Fibroblast of skin of right biceps (primary cell): ENCODE results near the gene HBG1.
A peak's percentile ranks its signal among the peaks of the same experiment; 100 is the strongest.
"Not testable (repeated sequence)": the region's sequence is repeated elsewhere in the genome, so short reads cannot be mapped to it uniquely, and the experiment has no call there.

ENCODE experiments used
- DNase-seq: peaks from one replicate; pipeline ENCODE4 v3.0.0-alpha.2; 2013

HBG1 gene

DNA sequence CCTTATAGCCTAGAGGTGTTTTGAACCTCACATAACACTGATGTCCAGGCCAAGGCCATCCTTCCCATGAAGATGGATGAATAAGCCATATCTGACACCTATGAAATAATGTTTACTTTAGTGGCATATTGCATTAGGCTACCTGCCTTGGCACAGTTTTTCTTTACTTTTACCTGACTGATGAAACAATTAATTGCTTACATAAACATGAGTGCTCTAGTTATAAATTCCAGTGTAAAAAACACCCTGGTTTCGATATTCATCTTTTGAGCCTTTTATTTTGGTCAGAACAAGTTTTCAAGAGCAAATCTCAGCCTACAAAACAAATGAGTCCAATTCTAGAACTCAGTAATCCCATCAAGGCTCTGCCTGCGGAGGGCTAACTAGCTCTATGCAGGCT is 27.0 kb upstream of the HBG1 start:
- DNase-seq, result no peak

GRCh38 chr11:5275369-5276110 is 25.9 kb upstream of the HBG1 start:
- DNase-seq, result no peak

DNA sequence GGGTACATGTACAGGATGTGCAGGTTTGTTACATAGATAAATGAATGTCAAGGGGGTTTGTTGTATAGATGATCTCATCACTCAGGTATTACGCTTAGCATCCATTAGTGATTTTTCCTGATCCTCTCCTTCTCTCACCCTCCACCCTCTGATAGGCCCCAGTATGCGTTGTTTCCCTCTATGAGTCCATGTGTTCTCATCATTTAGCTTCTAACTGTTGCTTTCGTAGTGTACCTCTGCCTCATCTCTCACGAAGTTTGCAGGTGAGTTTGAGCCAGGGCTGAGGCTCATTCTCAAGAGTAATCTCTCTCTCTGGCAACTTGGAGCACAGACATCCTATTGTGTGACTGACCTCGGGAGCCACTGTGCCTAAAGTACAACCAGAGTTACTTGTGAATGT is 24.7 kb upstream of the HBG1 start:
- no peak for DNase-seq

GRCh38 chr11:5272395-5273017 is 22.8 kb upstream of the HBG1 start:
- DNase-seq, result no peak

DNA sequence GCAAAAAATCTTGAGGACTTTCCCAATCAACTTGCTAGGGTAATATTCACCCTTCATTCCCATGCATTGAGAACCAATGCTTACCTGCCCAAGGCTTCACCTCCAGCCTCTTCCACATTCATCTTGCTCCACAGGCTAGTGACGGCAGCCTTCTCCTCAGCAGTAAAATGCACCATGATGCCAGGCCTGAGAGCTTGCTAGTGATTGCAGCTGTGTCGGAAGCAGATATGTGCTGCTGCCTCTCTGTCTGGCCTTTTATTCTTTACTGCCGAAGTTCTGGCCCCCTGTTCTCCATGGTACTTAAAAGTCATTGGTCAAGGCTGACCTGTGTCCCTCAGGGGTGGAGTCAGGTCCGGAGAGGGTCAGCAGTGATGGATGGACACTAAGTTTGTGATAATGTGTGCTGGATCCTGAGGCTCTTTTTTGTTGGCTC is 20.1 kb upstream of the HBG1 start, which contains the start of gene HBE1:
HBE1 (minus strand) TSS at position 231 of the 433 bp plus-strand sequence; CDS start at position 176, 55 bp downstream.
- DNase-seq, result no peak

DNA sequence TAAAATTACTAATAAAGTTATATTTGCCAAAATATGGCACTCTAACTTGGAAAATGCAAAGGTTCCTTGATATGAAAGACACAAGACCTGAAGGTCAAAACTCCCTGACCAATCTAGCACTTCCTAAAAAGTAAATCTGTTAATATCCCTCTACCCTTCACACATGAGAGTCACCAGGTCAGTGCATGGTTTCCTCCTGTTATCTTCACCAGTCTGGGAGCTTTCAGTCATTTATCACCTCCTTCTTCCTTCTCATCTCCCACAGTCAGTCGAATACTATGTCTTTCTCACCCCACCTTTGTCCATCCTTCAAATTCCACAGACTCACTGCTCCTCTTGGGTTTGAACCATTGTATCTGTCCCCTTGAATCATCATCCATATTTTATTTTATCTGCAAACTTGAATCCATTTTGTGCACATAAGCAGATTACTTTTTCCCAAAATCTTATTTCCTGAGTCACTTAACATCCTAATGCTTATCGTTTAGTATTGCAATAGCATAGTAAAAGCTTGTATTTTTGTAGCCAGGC is 17.4 kb upstream of the HBG1 start:
- DNase-seq, result no peak

GRCh38 chr11:5266609-5267008 is 17.0 kb upstream of the HBG1 start:
- DNase-seq, result no peak

DNA sequence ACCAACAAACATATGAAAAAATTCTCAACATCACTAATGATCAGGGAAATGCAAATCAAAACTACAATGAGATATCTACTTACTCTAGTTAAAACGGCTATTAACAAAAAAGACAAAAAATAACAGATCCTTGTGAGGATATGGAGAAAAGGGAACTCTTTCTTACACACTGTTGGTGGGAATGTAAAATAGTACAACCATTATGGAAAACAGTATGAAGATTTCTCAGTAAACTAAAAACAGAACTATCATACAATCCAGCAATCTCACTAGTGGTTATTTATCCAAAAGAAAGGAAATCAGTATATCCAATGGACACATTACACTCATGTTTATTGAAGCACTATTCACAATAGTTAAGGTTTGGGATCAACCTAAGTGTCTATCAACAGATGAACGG is 16.2 kb upstream of the HBG1 start:
- no peak for DNase-seq

DNA sequence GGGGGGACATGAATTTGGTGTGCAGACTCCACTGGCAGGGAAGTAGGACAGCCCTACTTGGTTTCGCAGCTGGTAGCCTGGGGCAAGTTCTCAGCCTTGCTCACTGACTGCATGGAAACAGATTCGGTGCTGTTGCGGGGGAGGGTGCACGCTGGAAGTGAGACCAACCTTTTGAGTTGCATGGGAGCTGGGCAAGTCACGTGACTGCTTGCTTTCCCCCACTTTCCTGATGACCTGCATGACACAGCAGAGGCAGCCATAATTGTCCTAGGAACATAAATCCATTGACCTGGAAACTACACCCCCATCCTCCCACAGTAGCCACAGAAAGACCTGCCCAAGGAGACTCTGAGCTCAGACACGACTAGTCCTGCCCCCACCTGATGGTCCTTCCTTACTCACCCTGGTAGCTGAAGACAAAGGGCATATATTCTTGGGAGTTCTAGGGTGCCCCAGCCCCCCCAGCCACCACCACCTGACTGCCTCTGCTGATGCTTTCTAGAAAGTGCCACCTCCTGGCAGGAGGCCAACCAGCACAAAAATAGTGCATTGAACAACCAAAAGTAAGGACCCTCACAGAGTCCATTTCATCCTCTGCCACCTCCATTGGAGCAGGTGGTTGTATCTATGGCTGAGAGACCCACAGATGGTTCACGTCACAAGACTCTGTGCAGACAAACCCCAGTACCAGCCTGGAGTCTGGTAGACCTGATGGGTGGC is 9.0 kb upstream of the HBG1 start:
- DNase-seq, result no peak

GRCh38 chr11:5257296-5257695 is 7.6 kb upstream of the HBG1 start:
- no peak for DNase-seq

DNA sequence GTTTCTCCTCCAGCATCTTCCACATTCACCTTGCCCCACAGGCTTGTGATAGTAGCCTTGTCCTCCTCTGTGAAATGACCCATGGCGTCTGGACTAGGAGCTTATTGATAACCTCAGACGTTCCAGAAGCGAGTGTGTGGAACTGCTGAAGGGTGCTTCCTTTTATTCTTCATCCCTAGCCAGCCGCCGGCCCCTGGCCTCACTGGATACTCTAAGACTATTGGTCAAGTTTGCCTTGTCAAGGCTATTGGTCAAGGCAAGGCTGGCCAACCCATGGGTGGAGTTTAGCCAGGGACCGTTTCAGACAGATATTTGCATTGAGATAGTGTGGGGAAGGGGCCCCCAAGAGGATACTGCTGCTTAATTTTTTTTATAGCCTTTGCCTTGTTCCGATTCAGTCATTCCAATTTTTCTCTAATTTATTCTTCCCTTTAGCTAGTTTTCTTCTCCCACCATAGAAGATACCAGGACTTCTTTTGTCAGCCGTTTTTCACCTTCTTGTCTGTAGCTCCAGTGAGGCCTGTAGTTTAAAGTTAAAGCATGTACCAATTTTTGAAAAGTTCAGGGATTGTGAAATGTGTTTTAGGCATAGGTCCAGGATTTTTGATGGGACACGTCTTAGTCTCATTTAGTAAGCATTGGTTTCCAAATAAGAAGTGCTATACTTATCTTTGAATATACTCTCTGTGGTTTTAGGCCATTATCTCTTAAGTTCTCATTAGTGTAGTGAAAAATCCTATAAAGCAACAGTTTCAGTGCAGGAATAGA is 5.2 kb upstream of the HBG1 start, which contains the start of gene HBG2:
HBG2 (minus strand) TSS at position 136 of the 768 bp plus-strand sequence; CDS start at position 83, 53 bp downstream.
- DNase-seq, result not testable (repeated sequence)

- not testable (repeated sequence) for DNase-seq
Measured at GRCh38 chr11:5254023-5254422, 4.4 kb upstream of the HBG1 start.

GRCh38 chr11:5253440-5253839 is 3.8 kb upstream of the HBG1 start:
- DNase-seq, result not testable (repeated sequence)

GRCh38 chr11:5252919-5253265 is 3.2 kb upstream of the HBG1 start:
- no peak for DNase-seq

- DNase-seq, result no peak
Measured at GRCh38 chr11:5252192-5252918, 2.7 kb upstream of the HBG1 start.

DNA sequence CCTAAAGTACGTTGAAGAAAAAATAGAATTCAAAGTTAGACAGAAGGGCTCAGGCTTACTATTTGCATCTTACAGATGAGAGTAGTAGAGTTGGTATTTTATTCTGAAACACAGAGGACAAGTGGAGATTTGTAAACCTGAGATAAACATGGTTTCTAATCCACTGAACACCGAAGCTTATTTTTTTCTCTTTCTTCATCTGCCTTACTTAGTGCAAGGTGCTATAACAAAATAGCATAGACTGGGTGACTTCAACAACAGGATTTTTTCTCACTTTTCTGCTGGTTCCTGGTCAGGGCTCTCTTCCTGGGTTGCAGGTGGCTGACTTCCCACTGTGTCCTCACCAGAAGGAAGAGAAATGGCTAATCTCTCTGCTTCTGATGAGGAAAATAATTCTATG is 2.1 kb upstream of the HBG1 start:
- no peak for DNase-seq

DNA sequence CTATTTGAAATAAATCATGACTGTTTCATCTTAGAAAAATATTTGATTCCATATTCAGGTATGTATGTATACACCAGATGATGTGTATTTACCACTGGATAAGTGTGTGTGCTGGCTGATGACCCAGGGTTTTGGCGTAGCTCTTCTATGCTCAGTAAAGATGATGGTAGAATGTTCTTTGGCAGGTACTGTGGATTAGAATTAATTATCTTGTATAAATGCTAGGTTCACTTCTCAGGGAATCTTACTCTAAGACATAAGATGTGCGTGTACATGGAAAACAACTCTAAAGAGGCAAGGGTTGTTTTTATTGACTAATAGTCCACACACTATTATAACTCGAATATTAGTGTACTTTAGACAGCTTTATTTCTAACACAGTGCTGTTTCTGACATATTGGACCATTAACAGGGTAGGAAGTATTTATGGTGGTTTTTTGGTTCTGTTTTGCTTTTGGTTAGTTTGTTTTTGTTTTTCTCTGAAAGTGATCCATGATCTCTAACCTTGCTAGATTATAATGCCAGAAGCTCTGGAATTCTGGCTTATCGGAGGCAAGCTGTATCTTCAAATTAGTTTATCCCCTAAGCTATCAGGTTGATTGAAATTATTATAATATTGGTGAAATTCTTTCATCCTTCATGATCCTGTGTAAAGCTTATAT is 1.0 kb upstream of the HBG1 start:
- no peak for DNase-seq

GRCh38 chr11:5248498-5248897 is 1.2 kb downstream of the HBG1 start:
- DNase-seq, result not testable (repeated sequence)

DNA sequence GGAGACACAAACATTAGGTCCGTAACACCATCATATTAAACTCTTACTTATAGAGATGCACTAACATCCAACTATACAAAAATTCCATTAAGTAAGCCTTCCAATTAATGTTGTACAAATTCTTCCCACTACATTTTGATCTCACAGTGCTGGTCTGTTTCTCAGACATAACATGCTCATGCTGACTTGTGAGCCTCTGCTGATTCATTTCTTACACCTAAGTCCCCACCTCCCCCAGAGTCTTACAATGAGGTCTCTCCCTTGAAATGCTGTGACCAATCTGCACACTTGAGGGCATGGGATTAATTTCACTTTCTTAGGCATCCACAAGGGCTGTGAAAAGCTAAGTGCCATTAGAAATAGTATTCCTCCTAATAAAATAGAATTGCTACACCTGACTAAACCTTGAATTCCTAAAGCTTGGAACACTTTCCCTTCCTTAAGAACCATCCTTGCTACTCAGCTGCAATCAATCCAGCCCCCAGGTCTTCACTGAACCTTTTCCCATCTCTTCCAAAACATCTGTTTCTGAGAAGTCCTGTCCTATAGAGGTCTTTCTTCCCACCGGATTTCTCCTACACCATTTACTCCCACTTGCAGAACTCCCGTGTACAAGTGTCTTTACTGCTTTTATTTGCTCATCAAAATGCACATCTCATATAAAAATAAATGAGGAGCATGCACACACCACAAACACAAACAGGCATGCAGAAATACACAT is 2.0 kb downstream of the HBG1 start:
- peak; percentile 3 for DNase-seq

- no peak for DNase-seq
Measured at GRCh38 chr11:5246772-5247471, 2.7 kb downstream of the HBG1 start.
